Measurements from ENCODE around the gene ZDHHC12.
"Not testable (repeated sequence)": the region's sequence is repeated elsewhere in the genome, so short reads cannot be mapped to it uniquely, and the experiment has no call there.

- TF ChIP-seq CTCF (IDR thresholded peaks at IDR 0.05); ZFX (IDR thresholded peaks at IDR 0.05; ENCODE audit: borderline replicate concordance): not testable (repeated sequence)
Observed at GRCh38 chr9:128693738-128694137, 30.2 kb downstream of the ZDHHC12 start.

All from 22Rv1 (cell line).